ENCODE measurements around the gene DPP10. TPM values are rescaled to one million over a fixed set of nuclear protein-coding genes. Genes with fewer than 3 reads are reported as not detected.

The DPP10 gene
- total RNA-seq, 1 experiment from 2014 or later, result not detected

- Mint-ChIP-seq H3K36me3 (ENCODE audit: insufficient read depth, unreplicated experiment) (no peaks in the 10 kb centered on the region), H3K4me1 (ENCODE audit: insufficient read depth, unreplicated experiment) (peaks cover 5% of the 10 kb centered on the region), H3K4me3 (ENCODE audit: unreplicated experiment) (no peak overlapping the region), H3K27me3 (ENCODE audit: insufficient read depth, unreplicated experiment) (no peaks in the 10 kb centered on the region), H3K27ac (ENCODE audit: low read depth, unreplicated experiment) (no peak overlapping the region), H3K9me3 (ENCODE audit: unreplicated experiment) (peaks cover 7% of the 10 kb centered on the region)
- no TSS peak for BruUV-seq (replicated peaks)
- intact Hi-C loops (cut with micrococcal nuclease), result no loop called here
- ChIA-PET POLR2A (no interaction called here), CTCF (no interaction called here)
- no peak for DNase-seq (ENCODE audit: unreplicated experiment)
- TF ChIP-seq, protein P1, sequence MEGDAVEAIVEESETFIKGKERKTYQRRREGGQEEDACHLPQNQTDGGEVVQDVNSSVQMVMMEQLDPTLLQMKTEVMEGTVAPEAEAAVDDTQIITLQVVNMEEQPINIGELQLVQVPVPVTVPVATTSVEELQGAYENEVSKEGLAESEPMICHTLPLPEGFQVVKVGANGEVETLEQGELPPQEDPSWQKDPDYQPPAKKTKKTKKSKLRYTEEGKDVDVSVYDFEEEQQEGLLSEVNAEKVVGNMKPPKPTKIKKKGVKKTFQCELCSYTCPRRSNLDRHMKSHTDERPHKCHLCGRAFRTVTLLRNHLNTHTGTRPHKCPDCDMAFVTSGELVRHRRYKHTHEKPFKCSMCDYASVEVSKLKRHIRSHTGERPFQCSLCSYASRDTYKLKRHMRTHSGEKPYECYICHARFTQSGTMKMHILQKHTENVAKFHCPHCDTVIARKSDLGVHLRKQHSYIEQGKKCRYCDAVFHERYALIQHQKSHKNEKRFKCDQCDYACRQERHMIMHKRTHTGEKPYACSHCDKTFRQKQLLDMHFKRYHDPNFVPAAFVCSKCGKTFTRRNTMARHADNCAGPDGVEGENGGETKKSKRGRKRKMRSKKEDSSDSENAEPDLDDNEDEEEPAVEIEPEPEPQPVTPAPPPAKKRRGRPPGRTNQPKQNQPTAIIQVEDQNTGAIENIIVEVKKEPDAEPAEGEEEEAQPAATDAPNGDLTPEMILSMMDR (IDR thresholded peaks at IDR 0.05; ENCODE audit: unreplicated experiment), result no peak
Observed at GRCh38 chr2:115305712-115306111, 863.3 kb downstream of the DPP10 start.

- Mint-ChIP-seq H3K4me3 (ENCODE audit: unreplicated experiment) (no peak overlapping the region), H3K4me1 (ENCODE audit: insufficient read depth, unreplicated experiment) (no peaks in the 10 kb centered on the region), H3K27ac (ENCODE audit: low read depth, unreplicated experiment) (no peak overlapping the region), H3K27me3 (ENCODE audit: insufficient read depth, unreplicated experiment) (no peaks in the 10 kb centered on the region), H3K9me3 (ENCODE audit: unreplicated experiment) (no peaks in the 10 kb centered on the region), H3K36me3 (ENCODE audit: insufficient read depth, unreplicated experiment) (no peaks in the 10 kb centered on the region)
- DNase-seq (ENCODE audit: unreplicated experiment), result no peak
- intact Hi-C loops (cut with micrococcal nuclease), result no loop called here
- TF ChIP-seq, protein P1 (IDR thresholded peaks at IDR 0.05; ENCODE audit: unreplicated experiment), result no peak
- no TSS peak for BruUV-seq (replicated peaks)
- ChIA-PET CTCF (no interaction called here), POLR2A (no interaction called here)
Observed at GRCh38 chr2:115314119-115314518, 871.7 kb downstream of the DPP10 start.

- BruUV-seq (replicated peaks), result no TSS peak
- CTCF ChIA-PET, result no interaction called here
- no peak for DNase-seq (ENCODE audit: unreplicated experiment)
- no peak overlapping the region for H3K27ac Mint-ChIP-seq (ENCODE audit: low read depth, unreplicated experiment)
- TF ChIP-seq, protein P1 (IDR thresholded peaks at IDR 0.05; ENCODE audit: unreplicated experiment), result no peak
- H3K27me3 Mint-ChIP-seq (ENCODE audit: insufficient read depth, unreplicated experiment), result no peaks in the 10 kb centered on the region
- H3K4me1 Mint-ChIP-seq (ENCODE audit: insufficient read depth, unreplicated experiment), result no peaks in the 10 kb centered on the region
- H3K36me3 Mint-ChIP-seq (ENCODE audit: insufficient read depth, unreplicated experiment), result no peaks in the 10 kb centered on the region
- no peak overlapping the region for H3K4me3 Mint-ChIP-seq (ENCODE audit: unreplicated experiment)
- intact Hi-C loops (cut with micrococcal nuclease), result no loop called here
- POLR2A ChIA-PET, result no interaction called here
- peaks cover 3% of the 10 kb centered on the region for H3K9me3 Mint-ChIP-seq (ENCODE audit: unreplicated experiment)
Observed at GRCh38 chr2:115327061-115327460, 884.6 kb downstream of the DPP10 start.

GRCh38 chr2:115359550-115359949, 917.1 kb downstream of the DPP10 start:
- Mint-ChIP-seq H3K4me1 (ENCODE audit: insufficient read depth, unreplicated experiment) (no peaks in the 10 kb centered on the region), H3K27ac (ENCODE audit: low read depth, unreplicated experiment) (no peak overlapping the region)
- intact Hi-C loops (cut with micrococcal nuclease), result no loop called here

More at GRCh38 chr2:115359550-115359949, 917.1 kb downstream of the DPP10 start:
- TF ChIP-seq, protein P1 (IDR thresholded peaks at IDR 0.05; ENCODE audit: unreplicated experiment), result no peak
- Mint-ChIP-seq H3K9me3 (ENCODE audit: unreplicated experiment) (peaks cover 26% of the 10 kb centered on the region), H3K4me3 (ENCODE audit: unreplicated experiment) (no peak overlapping the region), H3K36me3 (ENCODE audit: insufficient read depth, unreplicated experiment) (no peaks in the 10 kb centered on the region), H3K27me3 (ENCODE audit: insufficient read depth, unreplicated experiment) (no peaks in the 10 kb centered on the region)
- BruUV-seq (replicated peaks), result no TSS peak
- ChIA-PET POLR2A (interaction anchor here (0.7 kb wide), 1 partner anchor 379 kb away, joined by 3 read pairs; no protein-coding TSS in a partner anchor), CTCF (interaction anchor here (1.0 kb wide), 1 partner anchor 25 kb away, joined by 3 read pairs; no protein-coding TSS in a partner anchor)
- DNase-seq (ENCODE audit: unreplicated experiment), result no peak

Measured in MCF 10A (cell line).